Esophagus muscularis mucosa (tissue), 3 donors: ENCODE data around the gene LIN9.

Source experiments
- EP300 ChIP-seq: sonication (generic); formaldehyde crosslinking; IDR thresholded peaks from one replicate; pipeline ENCODE4 v1.6.1; 2017; ENCODE audit warnings: antibody characterized with exemption
- TF ChIP-seq, protein P1 (sequence below), 3 experiments: fragments of 200-600 bp in 2 of 3; fragments of 450-650 bp in 1 of 3; sonication (generic) in 2 of 3; IDR thresholded peaks; one replicate each; pipeline ENCODE4 v1.5.1; 2017 to 2019; ENCODE audit warnings: antibody characterized with exemption in 3 of 3, mild to moderate bottlenecking in 2 of 3, moderate library complexity in 1 of 3

DNA sequence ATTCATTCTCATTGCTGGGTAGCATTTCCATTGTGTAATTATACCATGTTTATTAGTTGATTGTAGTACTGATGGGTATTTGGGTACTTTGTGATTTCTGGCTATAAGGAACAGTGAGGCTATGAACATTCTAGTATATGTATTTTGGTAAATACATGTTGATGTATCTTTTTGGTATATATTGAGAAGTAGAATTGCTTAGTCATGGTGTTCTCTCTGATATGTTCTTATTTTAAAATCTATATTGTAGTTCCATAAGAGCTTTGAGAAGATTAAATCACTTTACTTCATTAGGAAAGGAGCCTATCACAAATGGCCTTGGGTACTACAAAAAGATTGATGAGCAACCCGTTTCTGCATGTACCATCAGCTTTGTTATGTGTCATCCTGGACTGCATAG lies 72.1 kb downstream of the LIN9 start:
- TF ChIP-seq, protein P1, sequence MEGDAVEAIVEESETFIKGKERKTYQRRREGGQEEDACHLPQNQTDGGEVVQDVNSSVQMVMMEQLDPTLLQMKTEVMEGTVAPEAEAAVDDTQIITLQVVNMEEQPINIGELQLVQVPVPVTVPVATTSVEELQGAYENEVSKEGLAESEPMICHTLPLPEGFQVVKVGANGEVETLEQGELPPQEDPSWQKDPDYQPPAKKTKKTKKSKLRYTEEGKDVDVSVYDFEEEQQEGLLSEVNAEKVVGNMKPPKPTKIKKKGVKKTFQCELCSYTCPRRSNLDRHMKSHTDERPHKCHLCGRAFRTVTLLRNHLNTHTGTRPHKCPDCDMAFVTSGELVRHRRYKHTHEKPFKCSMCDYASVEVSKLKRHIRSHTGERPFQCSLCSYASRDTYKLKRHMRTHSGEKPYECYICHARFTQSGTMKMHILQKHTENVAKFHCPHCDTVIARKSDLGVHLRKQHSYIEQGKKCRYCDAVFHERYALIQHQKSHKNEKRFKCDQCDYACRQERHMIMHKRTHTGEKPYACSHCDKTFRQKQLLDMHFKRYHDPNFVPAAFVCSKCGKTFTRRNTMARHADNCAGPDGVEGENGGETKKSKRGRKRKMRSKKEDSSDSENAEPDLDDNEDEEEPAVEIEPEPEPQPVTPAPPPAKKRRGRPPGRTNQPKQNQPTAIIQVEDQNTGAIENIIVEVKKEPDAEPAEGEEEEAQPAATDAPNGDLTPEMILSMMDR (IDR thresholded peaks at IDR 0.05): no peak
- TF ChIP-seq EP300: no peak
